Epidermal melanocyte (primary cell): ENCODE data around the gene KIF21B.
A peak's percentile ranks its signal among the peaks of the same experiment; 100 is the strongest.

Experiments used
- DNase-seq: peaks from one replicate; pipeline ENCODE4 v3.0.0; 2011; ENCODE audit warnings: low spot score; ENCODE audit not compliant: insufficient read length

Gene KIF21B

DNA sequence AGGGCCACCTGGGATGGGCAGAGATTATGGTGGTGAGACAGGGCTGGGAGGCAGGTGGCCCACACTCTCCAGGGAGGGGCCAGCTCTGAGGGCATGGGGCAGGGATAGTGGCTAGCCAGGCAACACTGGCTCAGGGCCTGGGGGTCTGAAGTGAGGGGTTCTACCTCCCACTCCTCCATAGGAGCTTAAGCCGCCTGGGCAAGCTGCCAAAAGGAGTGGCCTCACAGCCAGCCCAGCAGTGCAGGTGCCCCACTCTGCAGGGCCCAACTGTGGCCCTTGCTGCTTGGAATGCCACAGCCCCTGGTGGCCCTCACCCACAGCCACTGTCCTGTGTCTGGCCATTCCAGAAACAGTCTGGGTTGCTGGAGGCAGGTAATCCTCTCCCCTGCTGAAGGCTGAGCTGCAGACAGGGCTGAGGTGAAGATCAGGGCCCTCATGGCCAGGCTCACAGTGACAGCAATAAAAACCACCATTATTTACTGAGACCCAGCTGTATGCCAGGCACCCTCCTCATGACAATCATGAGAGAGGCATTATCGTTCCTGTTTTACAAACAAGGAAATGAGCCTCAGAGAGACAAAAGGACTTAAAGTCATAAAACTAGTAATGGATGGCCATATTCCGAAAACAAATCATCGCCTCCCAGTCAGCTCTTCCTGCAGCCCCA lies 31.0 kb downstream of the KIF21B start:
- no peak for DNase-seq

- no peak for DNase-seq
Measured at GRCh38 chr1:200991097-200991614, 32.4 kb downstream of the KIF21B start.

- DNase-seq: no peak
Measured at GRCh38 chr1:200990114-200990513, 33.4 kb downstream of the KIF21B start.

GRCh38 chr1:200989337-200989736 lies 34.2 kb downstream of the KIF21B start:
- no peak for DNase-seq

DNA sequence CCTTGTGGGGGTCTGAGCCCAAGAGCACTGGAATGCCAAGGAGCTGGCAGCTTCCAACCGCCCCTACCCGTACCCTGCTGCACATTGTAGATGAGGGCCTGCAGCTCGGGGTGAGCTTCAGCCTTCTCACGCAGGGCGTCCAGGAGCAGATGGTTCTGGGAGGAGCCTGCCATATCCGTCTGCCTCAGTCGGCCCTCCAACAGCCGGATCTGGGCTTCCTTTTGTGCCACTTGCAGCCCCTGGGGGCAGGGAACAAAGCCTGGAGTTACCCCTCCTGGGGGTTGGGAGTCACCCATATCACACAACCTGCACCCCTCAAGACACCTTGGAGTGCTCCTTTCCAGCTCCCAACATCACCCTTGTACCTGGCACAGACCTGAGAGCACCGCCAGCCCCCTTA lies 34.8 kb downstream of the KIF21B start:
- no peak for DNase-seq

DNA sequence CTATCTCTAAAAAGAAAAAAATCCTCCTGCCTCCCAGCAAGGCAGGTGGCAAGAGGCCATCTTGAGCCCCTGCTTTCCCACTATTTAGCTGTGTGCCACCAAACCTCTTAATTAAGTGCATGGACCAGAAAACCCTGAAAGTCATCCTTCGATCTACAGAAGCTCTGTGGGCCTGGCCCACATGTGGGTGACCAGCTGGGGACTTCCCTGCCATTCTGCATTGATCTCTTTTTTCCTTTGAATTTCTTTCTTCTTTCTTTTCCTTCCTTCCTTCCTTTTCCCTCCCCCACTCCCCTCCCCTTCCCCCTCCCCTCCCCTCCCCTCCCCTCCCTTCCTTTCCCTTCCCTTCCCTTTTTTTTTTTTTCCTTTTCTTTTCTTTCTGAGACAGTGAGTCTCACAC lies 38.0 kb downstream of the KIF21B start:
- no peak for DNase-seq

DNA sequence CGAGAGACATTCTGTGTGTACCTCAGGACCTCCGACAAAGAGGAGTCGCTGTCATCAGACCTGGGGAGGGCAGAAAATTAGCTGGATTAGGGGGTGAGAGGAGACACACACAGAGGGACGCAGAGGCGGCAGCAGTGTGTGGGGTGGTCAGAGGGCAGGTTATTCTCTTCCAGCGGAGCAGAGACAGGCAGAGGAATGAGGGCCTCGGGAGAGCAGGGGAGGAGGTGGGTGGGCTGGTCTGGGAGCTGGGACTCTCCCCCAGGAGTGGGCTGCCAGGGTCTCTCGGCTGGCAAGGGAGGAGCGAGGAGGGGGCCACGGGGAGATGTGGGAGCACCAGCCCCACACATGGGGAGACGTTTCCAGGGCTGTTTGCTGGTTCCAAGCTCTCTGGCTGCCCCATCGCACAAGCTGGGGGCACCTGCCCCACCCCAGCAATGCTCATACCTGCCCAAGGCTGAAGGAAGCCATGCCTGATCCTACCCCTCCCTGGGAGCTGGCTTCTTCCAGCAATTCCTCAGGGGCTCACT lies 40.4 kb downstream of the KIF21B start:
- no peak for DNase-seq

GRCh38 chr1:200982071-200982945 lies 41.2 kb downstream of the KIF21B start:
- peak; percentile 38 for DNase-seq

DNA sequence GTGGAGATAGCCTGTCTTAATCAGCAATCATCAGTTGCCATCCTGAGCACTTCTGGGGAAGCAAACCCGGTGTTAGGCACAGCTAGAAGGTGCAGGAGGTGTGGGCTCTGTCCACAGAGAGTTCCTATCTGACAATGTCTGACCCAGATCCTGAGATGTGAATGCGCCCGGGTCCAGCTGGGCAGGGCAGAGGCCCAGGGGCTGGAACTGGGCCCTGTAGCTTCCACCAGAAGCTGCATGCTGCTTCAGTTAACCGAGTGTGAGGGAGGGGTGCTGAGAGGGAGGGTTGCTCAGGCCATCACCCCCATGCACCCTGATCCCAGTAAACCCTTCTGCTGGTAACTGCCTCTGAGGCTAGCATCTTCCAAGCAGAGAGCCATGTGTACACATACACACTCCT lies 42.2 kb downstream of the KIF21B start:
- no peak for DNase-seq

DNA sequence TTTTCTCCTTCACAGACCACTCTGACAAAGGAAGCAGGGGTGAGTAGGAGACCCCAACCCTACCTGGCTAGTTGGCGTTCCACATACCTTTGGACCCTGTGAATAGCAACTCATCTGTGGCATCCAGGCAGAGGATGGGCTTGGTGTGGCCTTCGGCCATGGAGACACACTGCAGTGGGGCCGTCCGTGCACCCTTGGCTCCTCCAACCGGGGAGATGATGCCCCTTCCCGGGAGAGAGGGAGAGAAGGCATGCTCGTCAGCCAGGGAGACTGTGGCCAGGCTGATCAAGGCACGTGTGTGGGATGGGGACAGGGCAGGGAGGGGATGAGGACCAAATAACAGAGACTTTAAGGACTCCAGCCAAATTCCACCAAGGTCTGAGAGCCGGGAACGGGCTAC lies 42.6 kb downstream of the KIF21B start:
- DNase-seq: no peak

GRCh38 chr1:200980452-200980772 lies 43.1 kb downstream of the KIF21B start:
- DNase-seq: no peak

- no peak for DNase-seq
Measured at GRCh38 chr1:200979574-200980451, 43.7 kb downstream of the KIF21B start.

DNA sequence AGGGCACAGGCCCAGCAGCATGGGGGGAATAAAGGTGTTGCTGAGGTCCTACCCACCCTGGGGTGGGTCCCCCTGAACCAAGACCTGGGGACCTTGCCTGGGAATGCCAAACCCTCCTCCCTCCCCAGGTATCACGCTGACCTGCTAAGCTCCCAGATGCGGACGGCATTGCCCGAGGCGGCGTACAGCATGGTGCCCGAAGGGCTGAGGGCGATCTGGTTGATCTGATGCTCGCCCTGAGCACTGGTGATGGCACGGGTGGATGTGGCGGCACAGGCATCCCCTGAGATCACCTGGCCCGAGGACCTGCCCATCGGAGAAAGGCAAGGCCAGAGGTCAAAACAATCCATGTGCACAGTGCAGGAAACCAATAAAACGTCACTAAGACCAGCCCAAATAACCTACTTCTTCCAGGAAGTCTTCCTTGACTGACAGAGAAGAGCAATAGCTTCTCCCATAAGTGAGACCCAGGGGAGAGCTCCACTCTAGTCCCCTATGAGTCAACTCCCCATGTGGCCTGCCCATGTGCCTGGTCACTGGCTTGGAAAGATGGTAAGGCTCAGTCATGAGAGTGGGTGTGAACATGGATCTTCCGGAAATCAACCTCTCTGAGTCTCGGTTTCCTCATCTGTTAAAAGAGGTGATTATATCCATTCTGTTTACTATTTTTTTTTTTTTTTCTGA lies 46.3 kb downstream of the KIF21B start:
- no peak for DNase-seq

- DNase-seq: no peak
Measured at GRCh38 chr1:200976634-200977033, 46.9 kb downstream of the KIF21B start.

DNA sequence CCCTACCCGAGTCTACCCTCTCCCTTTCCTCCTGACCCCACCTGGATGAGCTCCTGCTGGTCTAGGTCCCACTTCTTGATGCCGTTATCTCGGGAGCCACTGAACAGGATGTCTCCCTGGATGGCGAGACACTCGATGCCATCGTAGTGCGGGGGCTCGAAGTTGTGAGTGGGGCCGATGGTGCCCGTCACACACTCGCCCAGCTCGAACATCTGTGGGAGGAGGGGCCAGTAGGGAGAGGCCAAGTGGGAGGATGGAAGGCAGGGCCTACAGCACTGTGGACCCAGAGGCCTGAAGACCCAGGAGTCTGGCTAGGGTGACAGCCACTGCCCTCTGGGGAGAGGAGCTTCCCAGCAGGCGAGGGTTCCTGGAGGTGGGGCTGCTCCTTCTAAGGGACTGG lies 48.1 kb downstream of the KIF21B start:
- no peak for DNase-seq

GRCh38 chr1:200974711-200975110 lies 48.8 kb downstream of the KIF21B start:
- DNase-seq: no peak

DNA sequence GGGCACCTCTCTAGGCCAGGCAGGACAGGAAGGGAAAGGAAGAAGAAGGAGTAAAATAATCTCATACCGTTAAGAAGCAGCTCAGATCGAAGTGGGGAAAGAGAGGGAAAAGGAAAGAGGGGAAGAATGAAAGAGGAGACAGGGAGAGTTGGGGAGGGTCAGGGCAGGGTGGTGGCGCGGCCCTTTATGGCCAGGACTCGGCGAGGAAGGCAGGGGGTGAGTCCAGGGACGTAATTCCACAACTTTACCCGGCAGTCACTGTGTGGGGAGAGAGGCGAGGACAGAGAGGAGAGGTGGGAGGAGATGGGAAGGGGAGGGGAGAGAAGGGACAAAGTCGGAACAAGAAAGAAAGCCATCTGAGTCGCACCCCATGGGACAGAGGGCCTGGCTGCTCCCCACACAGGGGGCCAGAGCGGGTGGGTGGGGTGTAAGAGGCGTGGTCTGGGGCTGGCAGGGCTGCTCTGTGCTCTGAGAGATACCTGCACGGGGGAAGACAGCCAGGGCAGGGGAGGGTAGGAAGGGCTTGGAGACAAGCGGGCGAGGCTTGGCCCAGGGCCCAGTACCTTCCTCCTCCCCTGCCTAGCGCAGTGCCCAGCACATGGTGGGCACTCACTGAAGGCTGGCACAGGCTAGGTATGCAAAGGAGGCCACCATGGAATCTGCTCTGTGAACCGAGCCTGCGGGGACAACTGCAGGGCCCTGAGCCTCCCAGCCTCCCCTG lies 49.4 kb downstream of the KIF21B start:
- no peak for DNase-seq

- DNase-seq: no peak
Measured at GRCh38 chr1:200972985-200973742, 50.4 kb downstream of the KIF21B start.

DNA sequence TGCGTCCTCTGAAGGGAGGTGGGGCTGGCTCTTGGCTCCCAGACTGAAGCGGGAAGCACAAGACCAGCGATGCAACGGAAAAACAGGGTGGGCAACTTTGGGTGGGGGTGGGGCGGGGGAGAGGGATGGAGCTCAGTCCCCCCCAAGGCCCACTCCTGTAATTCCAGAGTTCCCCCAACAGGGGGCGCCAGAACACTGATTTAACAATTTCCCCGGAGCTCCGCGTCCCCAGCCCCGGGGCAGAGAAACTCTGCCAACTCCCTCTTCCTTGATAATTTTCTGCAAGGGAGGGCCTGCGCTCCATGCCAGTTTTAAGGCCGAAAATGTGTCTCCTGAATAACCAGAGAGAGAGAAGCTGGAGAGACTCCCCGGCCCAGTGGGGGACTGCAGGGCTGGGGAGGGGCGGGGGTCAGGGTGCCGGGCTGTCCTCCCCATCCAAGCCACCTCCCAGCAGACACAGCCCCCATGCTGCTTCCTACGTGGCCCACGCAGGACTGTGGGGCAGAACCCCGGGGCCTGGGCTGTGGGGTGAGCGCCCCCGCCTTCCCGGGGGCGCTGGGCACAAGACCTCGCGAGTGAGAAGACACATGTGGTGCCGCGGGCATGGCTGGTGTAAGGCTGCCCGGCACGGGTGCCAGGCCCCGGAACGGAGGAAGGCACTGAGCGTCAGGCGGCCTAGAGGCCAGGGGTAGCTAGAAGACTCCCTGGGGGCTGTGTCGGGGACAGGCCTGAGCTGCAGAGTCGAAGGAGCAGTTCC lies 51.4 kb downstream of the KIF21B start:
- DNase-seq: peak; percentile 77
